HUES64 (cell line): ENCODE data around the gene UBL4A.

ENCODE experiments used
- H3K27ac ChIP-seq: 2 replicates; pipeline ENCODE4 v1.7.0; 2013; ENCODE audit warnings: low read depth, low read length, inconsistent platforms
- H3K27me3 ChIP-seq: 2 replicates; pipeline ENCODE4 v1.6.1; 2013; ENCODE audit warnings: mild to moderate bottlenecking, low read length; ENCODE audit not compliant: insufficient read depth
- H3K36me3 ChIP-seq: 2 replicates; pipeline ENCODE4 v1.6.1; 2013; ENCODE audit warnings: mild to moderate bottlenecking, low read length; ENCODE audit not compliant: insufficient read depth
- H3K4me1 ChIP-seq: 2 replicates; pipeline ENCODE4 v1.6.1; 2013; ENCODE audit warnings: mild to moderate bottlenecking, low read length, moderate library complexity; ENCODE audit not compliant: insufficient read depth
- H3K4me3 ChIP-seq: 2 replicates; pipeline ENCODE4 v1.5.1; 2013; ENCODE audit warnings: mild to moderate bottlenecking, low read length, moderate library complexity
- H3K9ac ChIP-seq: 2 replicates; pipeline ENCODE4 v1.6.1; 2013; ENCODE audit warnings: mild to moderate bottlenecking, low read depth, low read length
- H3K9me3 ChIP-seq: 2 replicates; pipeline ENCODE4 v1.6.1; 2013; ENCODE audit warnings: low read depth, low read length; ENCODE audit not compliant: insufficient read depth
- WGBS: fragments of 150-250, 120-280 bp; methylation state at CpG from one replicate; pipeline ENCODE4 v1.1.7; 2013; ENCODE audit warnings: missing lambda C conversion rate; 5-methylcytosine and 5-hydroxymethylcytosine counted together

UBL4A gene

GRCh38 chrX:154458116-154458953, 28.1 kb downstream of the UBL4A start, which contains the start of gene PLXNA3:
PLXNA3 (plus strand) TSS chrX:154458281; CDS start chrX:154460184, 1,903 bp downstream.
- H3K4me3 ChIP-seq: peak within 1 kb of the TSS; percentile 71
- 0 out of 2 replicates have a peak, but pooled peaks cover 2% of the 10 kb centered on the region for H3K27me3 ChIP-seq
- H3K4me1 ChIP-seq: no peaks in the 10 kb centered on the region
- H3K9me3 ChIP-seq: no peaks in the 10 kb centered on the region
- under 1% methylated on average over 84 of the region's 88 CpGs for WGBS
- peak within 1 kb of the TSS; percentile 76 for H3K9ac ChIP-seq
- no peak within 1 kb of the TSS for H3K27ac ChIP-seq
- peaks cover 18% of the 10 kb centered on the region for H3K36me3 ChIP-seq

- H3K36me3 ChIP-seq: peaks cover 13% of the 10 kb centered on the region; the same call in 1 of the 2 replicates
- H3K9me3 ChIP-seq: no peaks in the 10 kb centered on the region
- no peak overlapping the region for H3K27ac ChIP-seq
- WGBS: 4% methylated on average over 65 of the region's 65 CpGs
- peak overlapping the region; percentile 71 for H3K4me3 ChIP-seq
- no peaks in the 10 kb centered on the region for H3K4me1 ChIP-seq
- H3K27me3 ChIP-seq: 0 out of 2 replicates have a peak, but pooled peaks cover 2% of the 10 kb centered on the region
- peak overlapping the region; percentile 76 for H3K9ac ChIP-seq
Observed at GRCh38 chrX:154457491-154458115, 28.8 kb downstream of the UBL4A start.

GRCh38 chrX:154452823-154453222, 33.6 kb downstream of the UBL4A start:
- Histone ChIP-seq H3K27ac (no peak overlapping the region), H3K4me1 (no peaks in the 10 kb centered on the region), H3K27me3 (0 out of 2 replicates have a peak, but pooled peaks cover 2% of the 10 kb centered on the region), H3K36me3 (peaks cover 26% of the 10 kb centered on the region), H3K9ac (no peak overlapping the region), H3K4me3 (no peak overlapping the region), H3K9me3 (no peaks in the 10 kb centered on the region)
- WGBS: 92% methylated on average over 9 of the region's 9 CpGs

- WGBS: 95% methylated on average over 17 of the region's 17 CpGs
- Histone ChIP-seq H3K4me3 (no peak overlapping the region), H3K27me3 (no peaks in the 10 kb centered on the region), H3K9me3 (no peaks in the 10 kb centered on the region), H3K36me3 (peaks cover 28% of the 10 kb centered on the region), H3K27ac (no peak overlapping the region), H3K9ac (no peak overlapping the region), H3K4me1 (no peaks in the 10 kb centered on the region)
Observed at GRCh38 chrX:154450312-154450711, 36.1 kb downstream of the UBL4A start.

GRCh38 chrX:154449618-154450017, 36.8 kb downstream of the UBL4A start:
- Histone ChIP-seq H3K36me3 (peaks cover 28% of the 10 kb centered on the region), H3K9ac (no peak overlapping the region), H3K9me3 (no peaks in the 10 kb centered on the region), H3K4me1 (no peaks in the 10 kb centered on the region), H3K27me3 (no peaks in the 10 kb centered on the region), H3K27ac (no peak overlapping the region), H3K4me3 (no peak overlapping the region)
- WGBS: 96% methylated on average over 18 of the region's 18 CpGs

GRCh38 chrX:154448484-154448883, 37.9 kb downstream of the UBL4A start:
- no peak overlapping the region for H3K9ac ChIP-seq
- no peak overlapping the region for H3K27ac ChIP-seq
- H3K9me3 ChIP-seq: no peaks in the 10 kb centered on the region
- no peaks in the 10 kb centered on the region for H3K4me1 ChIP-seq
- H3K27me3 ChIP-seq: no peaks in the 10 kb centered on the region
- no peak overlapping the region for H3K4me3 ChIP-seq
- WGBS: 97% methylated on average over 14 of the region's 14 CpGs
- peaks cover 28% of the 10 kb centered on the region for H3K36me3 ChIP-seq

- 95% methylated on average over 12 of the region's 12 CpGs for WGBS
- H3K27ac ChIP-seq: no peak overlapping the region
- H3K9me3 ChIP-seq: no peaks in the 10 kb centered on the region
- H3K4me3 ChIP-seq: no peak overlapping the region
- no peaks in the 10 kb centered on the region for H3K4me1 ChIP-seq
- H3K27me3 ChIP-seq: no peaks in the 10 kb centered on the region
- peaks cover 36% of the 10 kb centered on the region for H3K36me3 ChIP-seq
- no peak overlapping the region for H3K9ac ChIP-seq
Observed at GRCh38 chrX:154446430-154446829, 40.0 kb downstream of the UBL4A start.

GRCh38 chrX:154445776-154446175, 40.6 kb downstream of the UBL4A start:
- Histone ChIP-seq H3K27me3 (no peaks in the 10 kb centered on the region), H3K4me3 (no peak overlapping the region), H3K27ac (no peak overlapping the region), H3K9me3 (no peaks in the 10 kb centered on the region), H3K9ac (no peak overlapping the region), H3K36me3 (peaks cover 38% of the 10 kb centered on the region), H3K4me1 (no peaks in the 10 kb centered on the region)
- 95% methylated on average over 16 of the region's 16 CpGs for WGBS

- no peaks in the 10 kb centered on the region for H3K4me1 ChIP-seq
- 70% methylated on average over 13 of the region's 13 CpGs for WGBS
- peak overlapping the region; percentile 65 for H3K4me3 ChIP-seq
- H3K9ac ChIP-seq: peak overlapping the region; percentile 70
- H3K9me3 ChIP-seq: no peaks in the 10 kb centered on the region
- peaks cover 40% of the 10 kb centered on the region for H3K36me3 ChIP-seq
- H3K27me3 ChIP-seq: no peaks in the 10 kb centered on the region
- no peak overlapping the region for H3K27ac ChIP-seq
Observed at GRCh38 chrX:154444755-154445246, 41.6 kb downstream of the UBL4A start.

- H3K9ac ChIP-seq: peak within 1 kb of the TSS; percentile 70
- H3K36me3 ChIP-seq: peaks cover 39% of the 10 kb centered on the region
- H3K27ac ChIP-seq: peak within 1 kb of the TSS; percentile 55; the same call in 1 of the 2 replicates
- H3K4me1 ChIP-seq: no peaks in the 10 kb centered on the region
- peak within 1 kb of the TSS; percentile 65 for H3K4me3 ChIP-seq
- whole genome bisulfite sequencing: 2% methylated on average over 94 of the region's 94 CpGs
- H3K27me3 ChIP-seq: no peaks in the 10 kb centered on the region
- H3K9me3 ChIP-seq: no peaks in the 10 kb centered on the region
Observed at GRCh38 chrX:154443992-154444754, 42.2 kb downstream of the UBL4A start, which contains the start of gene FAM50A. FAM50A (plus strand) TSS chrX:154444141; CDS start chrX:154444236, 95 bp downstream.
